ENCODE results near the gene RNF149. TPM values are rescaled to one million over a fixed set of nuclear protein-coding genes. Genes with fewer than 3 reads are reported as not detected.

Gene RNF149
- total and polyA plus RNA-seq, 2 donors, result 45.8 to 105 TPM

Other genes starting within 250 kb of the RNF149 start
- gene TBC1D8, start 157.3 kb downstream of the RNF149 start, total RNA-seq, result 7.7 TPM
- 16.5 TPM for gene TBC1D8, start 157.3 kb downstream of the RNF149 start, polyA plus RNA-seq
- 49.4 TPM for gene CNOT11, start 55.8 kb downstream of the RNF149 start, total RNA-seq
- gene CNOT11, start 55.8 kb downstream of the RNF149 start, polyA plus RNA-seq, result 34.0 TPM
- 0.38 TPM for gene CREG2, start 78.8 kb upstream of the RNF149 start, total RNA-seq
- 0.07 TPM for gene CREG2, start 78.8 kb upstream of the RNF149 start, polyA plus RNA-seq
- 1.0 TPM for gene RFX8, start 166.4 kb upstream of the RNF149 start, total RNA-seq
- gene RFX8, start 166.4 kb upstream of the RNF149 start, polyA plus RNA-seq, result 1.5 TPM